Testis (tissue), 2 donors: Measurements from ENCODE around the gene PNMA1.

ENCODE experiments used
- CTCF ChIP-seq, 3 experiments: fragments of 450-650 bp in 2 of 3; fragments of 200-600 bp in 1 of 3; sonication (generic) in 1 of 3; IDR thresholded peaks; one replicate each; pipeline ENCODE4 v1.5.1; 2016 to 2019; ENCODE audit warnings: antibody characterized with exemption in 3 of 3, mild to moderate bottlenecking in 2 of 3, moderate library complexity in 1 of 3
- POLR2A ChIP-seq: fragments of 450-650 bp; IDR thresholded peaks from one replicate; pipeline ENCODE4 v1.6.1; 2017; ENCODE audit warnings: antibody characterized with exemption, mild to moderate bottlenecking, moderate library complexity

GRCh38 chr14:73723406-73723796 is 9.2 kb upstream of the PNMA1 start:
- no peak for TF ChIP-seq CTCF (IDR thresholded peaks at IDR 0.05)
- no peak for TF ChIP-seq POLR2A
